Left ventricle myocardium inferior (tissue), 1 donor: ENCODE data around the gene CD93. TPM values are rescaled to one million over a fixed set of nuclear protein-coding genes. Genes with fewer than 3 reads are reported as not detected.

Experiments
- DNase-seq: peaks from one replicate; pipeline ENCODE4 v3.0.0-alpha.2; 2020
- H3K27ac ChIP-seq: fragments of 200-600 bp; replicated peaks from 2 replicates; pipeline ENCODE4 v1.8.0; 2021
- H3K27me3 ChIP-seq: fragments of 200-600 bp; 2 replicates; pipeline ENCODE4 v1.8.0; 2021; ENCODE audit warnings: low read depth
- H3K36me3 ChIP-seq: fragments of 200-600 bp; 2 replicates; pipeline ENCODE4 v1.8.0; 2021
- H3K4me1 ChIP-seq: fragments of 200-600 bp; 2 replicates; pipeline ENCODE4 v1.8.0; 2021
- H3K4me3 ChIP-seq: fragments of 200-600 bp; 2 replicates; pipeline ENCODE4 v1.8.0; 2021; ENCODE audit warnings: mild to moderate bottlenecking, moderate library complexity
- H3K9me3 ChIP-seq: fragments of 200-600 bp; replicated peaks from 2 replicates; pipeline ENCODE4 v1.8.0; 2021
- intact Hi-C: fragments of 100-400 bp; cut with micrococcal nuclease; formaldehyde crosslinking; loops from one replicate; pipeline ENCODE4 v1.11.0; 2022
- total RNA-seq: library from RNA; stranded (reverse); fragmentation: NEBNext Ultra II Directional; extraction: Animal tissue kit (Norgen Biotek cat#: 25700); gene quantifications from one replicate; pipeline ENCODE4 v1.2.1, GENCODE V29; 2021
- TF ChIP-seq, protein P1 (sequence below): fragments of 200-600 bp; IDR thresholded peaks from 2 replicates; pipeline ENCODE4 v1.8.0; 2021; ENCODE audit warnings: antibody characterized with exemption, mild to moderate bottlenecking, borderline replicate concordance
- donor health status: DM: no; HTN: yes; CAD: no; lungs with severe emphysema.

CD93 gene
- total RNA-seq, 1 donor from 2014 or later: 35.7 TPM

GRCh38 chr20:23059001-23059400 is 27.1 kb downstream of the CD93 start:
- Histone ChIP-seq H3K9me3 (peaks cover 7% of the 10 kb centered on the region), H3K4me3 (no peak overlapping the region), H3K36me3 (no peaks in the 10 kb centered on the region), H3K27me3 (no peaks in the 10 kb centered on the region), H3K4me1 (peaks cover 44% of the 10 kb centered on the region), H3K27ac (no peak overlapping the region)
- TF ChIP-seq, protein P1, sequence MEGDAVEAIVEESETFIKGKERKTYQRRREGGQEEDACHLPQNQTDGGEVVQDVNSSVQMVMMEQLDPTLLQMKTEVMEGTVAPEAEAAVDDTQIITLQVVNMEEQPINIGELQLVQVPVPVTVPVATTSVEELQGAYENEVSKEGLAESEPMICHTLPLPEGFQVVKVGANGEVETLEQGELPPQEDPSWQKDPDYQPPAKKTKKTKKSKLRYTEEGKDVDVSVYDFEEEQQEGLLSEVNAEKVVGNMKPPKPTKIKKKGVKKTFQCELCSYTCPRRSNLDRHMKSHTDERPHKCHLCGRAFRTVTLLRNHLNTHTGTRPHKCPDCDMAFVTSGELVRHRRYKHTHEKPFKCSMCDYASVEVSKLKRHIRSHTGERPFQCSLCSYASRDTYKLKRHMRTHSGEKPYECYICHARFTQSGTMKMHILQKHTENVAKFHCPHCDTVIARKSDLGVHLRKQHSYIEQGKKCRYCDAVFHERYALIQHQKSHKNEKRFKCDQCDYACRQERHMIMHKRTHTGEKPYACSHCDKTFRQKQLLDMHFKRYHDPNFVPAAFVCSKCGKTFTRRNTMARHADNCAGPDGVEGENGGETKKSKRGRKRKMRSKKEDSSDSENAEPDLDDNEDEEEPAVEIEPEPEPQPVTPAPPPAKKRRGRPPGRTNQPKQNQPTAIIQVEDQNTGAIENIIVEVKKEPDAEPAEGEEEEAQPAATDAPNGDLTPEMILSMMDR: no peak
- intact Hi-C loops: loop anchor here (10.0 kb wide), 1 partner anchor 364 kb away; no protein-coding TSS in a partner anchor
- no peak for DNase-seq

DNA sequence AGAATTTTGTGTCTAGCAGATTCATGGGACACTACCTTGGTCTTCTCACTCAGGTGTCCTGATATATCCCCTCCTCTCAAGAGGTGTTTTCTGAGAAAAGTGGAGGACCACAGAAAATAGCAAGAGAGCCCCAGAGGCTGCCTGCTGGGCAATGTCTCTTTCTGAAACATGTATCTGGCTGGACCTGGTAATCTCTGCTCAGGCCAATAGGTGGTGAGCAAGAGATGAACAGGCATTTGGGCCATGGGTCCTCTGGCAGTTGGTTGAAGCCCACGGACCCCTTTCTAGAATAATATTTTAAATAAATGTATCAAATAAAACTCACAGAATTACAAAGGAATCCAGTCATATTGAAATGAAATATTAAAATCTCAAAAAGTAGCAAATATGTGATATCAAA is 27.9 kb downstream of the CD93 start:
- H3K27me3 ChIP-seq: no peaks in the 10 kb centered on the region
- no peak overlapping the region for H3K4me3 ChIP-seq
- no peak overlapping the region for H3K27ac ChIP-seq

DNA sequence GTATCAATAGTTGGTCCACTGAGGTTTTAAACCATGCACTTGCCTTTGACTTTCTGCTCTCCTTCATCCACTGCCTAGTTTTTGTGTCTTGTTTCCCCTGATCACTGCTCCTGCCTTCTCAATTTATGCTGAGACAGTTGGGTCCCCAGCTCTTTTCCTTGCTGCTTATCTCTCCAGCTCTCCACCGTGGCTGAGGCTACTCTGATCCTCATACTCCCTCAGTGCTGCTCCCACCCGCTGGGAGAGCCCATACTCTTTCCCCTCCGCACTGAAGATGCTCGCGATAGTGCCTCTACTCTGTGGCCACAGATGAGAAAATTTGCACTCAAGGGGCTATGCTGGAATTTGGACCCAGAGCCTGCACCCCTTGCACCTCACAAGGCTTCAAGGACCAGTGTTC is 33.2 kb downstream of the CD93 start:
- DNase-seq: no peak
- no peaks in the 10 kb centered on the region for H3K36me3 ChIP-seq
- H3K27me3 ChIP-seq: peaks cover 50% of the 10 kb centered on the region
- TF ChIP-seq, protein P1: no peak
- no peak overlapping the region for H3K27ac ChIP-seq
- intact Hi-C loops: loop anchor here (10.0 kb wide), 1 partner anchor 358 kb away; no protein-coding TSS in a partner anchor
- H3K4me3 ChIP-seq: no peak overlapping the region
- H3K4me1 ChIP-seq: peaks cover 38% of the 10 kb centered on the region
- H3K9me3 ChIP-seq: peaks cover 7% of the 10 kb centered on the region

More for the DNA sequence above, 27.9 kb downstream of the CD93 start:
- Histone ChIP-seq H3K4me1 (peaks cover 38% of the 10 kb centered on the region), H3K9me3 (peaks cover 7% of the 10 kb centered on the region), H3K36me3 (no peaks in the 10 kb centered on the region)
- TF ChIP-seq, protein P1: peak; percentile 20
- intact Hi-C loops: loop anchor here (10.0 kb wide), 1 partner anchor 363 kb away; no protein-coding TSS in a partner anchor
- DNase-seq: no peak

DNA sequence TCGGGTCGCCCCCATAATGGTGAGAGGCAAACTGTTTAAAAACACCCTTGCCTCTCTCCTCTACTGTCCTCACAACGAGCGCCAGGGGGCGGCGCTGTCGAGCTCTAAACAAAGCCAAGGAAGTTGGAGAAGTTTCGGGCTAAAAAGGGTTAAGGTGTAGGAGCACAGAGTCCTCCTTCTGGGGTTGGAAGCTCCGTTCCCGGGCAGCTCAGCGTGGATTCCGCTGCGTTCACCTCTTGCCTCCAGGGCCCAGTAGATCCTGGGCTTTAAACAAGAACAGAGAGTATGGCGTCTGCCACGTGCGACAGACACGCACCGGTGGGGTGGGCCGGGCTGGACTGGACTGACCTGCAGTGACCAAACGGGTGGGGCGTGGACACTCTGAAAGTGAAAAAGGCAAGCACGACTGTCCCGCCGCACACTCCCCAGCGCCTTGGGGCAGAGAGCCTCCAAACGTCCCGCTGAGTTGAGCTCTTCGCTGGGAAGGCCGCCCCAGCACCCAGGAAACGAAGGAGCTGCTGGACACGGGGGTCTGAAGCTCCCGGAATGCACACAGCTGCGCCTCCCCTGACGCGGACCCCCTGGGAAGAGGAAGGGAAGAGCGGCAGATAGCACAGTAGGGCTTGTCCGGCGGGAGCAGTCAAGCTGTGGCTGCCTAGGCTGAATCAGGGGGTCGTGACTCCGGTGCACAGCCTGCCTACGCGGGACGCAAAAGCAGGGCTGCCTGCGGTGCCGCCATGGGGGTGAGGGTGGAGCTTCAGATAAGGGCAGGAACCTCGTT is 35.1 kb downstream of the CD93 start:
- no peaks in the 10 kb centered on the region for H3K9me3 ChIP-seq
- peaks cover 57% of the 10 kb centered on the region for H3K4me1 ChIP-seq
- DNase-seq: peak; percentile 87
- H3K27me3 ChIP-seq: peaks cover 68% of the 10 kb centered on the region
- peak overlapping the region; percentile 80 for H3K4me3 ChIP-seq
- TF ChIP-seq, protein P1: peak; percentile 79
- intact Hi-C loops: loop anchor here (10.0 kb wide), 1 partner anchor 356 kb away; no protein-coding TSS in a partner anchor
- H3K27ac ChIP-seq: peak overlapping the region; percentile 96
- H3K36me3 ChIP-seq: peaks cover 5% of the 10 kb centered on the region

- Histone ChIP-seq H3K4me1 (peaks cover 65% of the 10 kb centered on the region), H3K36me3 (peaks cover 9% of the 10 kb centered on the region), H3K27me3 (peaks cover 76% of the 10 kb centered on the region), H3K27ac (peak overlapping the region; percentile 96), H3K4me3 (peak overlapping the region; percentile 80), H3K9me3 (no peaks in the 10 kb centered on the region)
- peak; percentile 65 for DNase-seq
- TF ChIP-seq, protein P1: no peak
- intact Hi-C loops: loop anchor here (10.0 kb wide), 1 partner anchor 355 kb away; no protein-coding TSS in a partner anchor
Observed at GRCh38 chr20:23050076-23050838, 35.9 kb downstream of the CD93 start.
